Neural progenitor cell (in vitro differentiated cells): ENCODE results near the gene HSDL2. TPM values are rescaled to one million over a fixed set of nuclear protein-coding genes. Genes with fewer than 3 reads are reported as not detected.
"Not testable (repeated sequence)": the region's sequence is repeated elsewhere in the genome, so short reads cannot be mapped to it uniquely, and the experiment has no call there.

Experiments used
- DNase-seq: peaks from one replicate; pipeline ENCODE4 v3.0.0-alpha.2; 2016; ENCODE audit warnings: low spot score
- H2AFZ ChIP-seq: fragments of 200-600 bp; sonication (generic); replicated peaks from 2 replicates; pipeline ENCODE4 v1.6.1; 2016; ENCODE audit warnings: antibody characterized with exemption
- H3F3A ChIP-seq: fragments of 200-600 bp; sonication (generic); 2 replicates; pipeline ENCODE4 v1.6.1; 2016; ENCODE audit warnings: antibody characterized with exemption, low read depth
- H3K27ac ChIP-seq: fragments of 200-600 bp; sonication (generic); 2 replicates; pipeline ENCODE4 v1.5.1; 2016; ENCODE audit warnings: mild to moderate bottlenecking
- H3K27me3 ChIP-seq: fragments of 200-600 bp; sonication (generic); 2 replicates; pipeline ENCODE4 v1.6.1; 2016; ENCODE audit warnings: mild to moderate bottlenecking, moderate library complexity
- H3K36me3 ChIP-seq: fragments of 200-600 bp; sonication (generic); 2 replicates; pipeline ENCODE4 v1.5.1; 2016
- H3K4me1 ChIP-seq: fragments of 200-600 bp; sonication (generic); 2 replicates; pipeline ENCODE4 v1.6.1; 2016; ENCODE audit warnings: mixed run types
- H3K4me2 ChIP-seq: fragments of 200-600 bp; sonication (generic); 2 replicates; pipeline ENCODE4 v1.6.1; 2016
- H3K4me3 ChIP-seq: fragments of 200-600 bp; sonication (generic); 2 replicates; pipeline ENCODE4 v1.5.1; 2016
- H3K79me2 ChIP-seq: fragments of 200-600 bp; sonication (generic); 2 replicates; pipeline ENCODE4 v1.6.1; 2016; ENCODE audit warnings: low read depth
- H3K9ac ChIP-seq: fragments of 200-600 bp; sonication (generic); 2 replicates; pipeline ENCODE4 v1.6.1; 2016
- H3K9me3 ChIP-seq: fragments of 200-600 bp; sonication (generic); 2 replicates; pipeline ENCODE4 v1.5.1; 2016; ENCODE audit warnings: low read depth
- H4K20me1 ChIP-seq: fragments of 200-600 bp; sonication (generic); 2 replicates; pipeline ENCODE4 v1.6.1; 2016; ENCODE audit warnings: low read depth
- H3K27ac Mint-ChIP-seq: 3 replicates; pipeline ENCODE4 v1.8.0; 2021; ENCODE audit warnings: mixed read lengths
- H3K27me3 Mint-ChIP-seq: 2 replicates; pipeline ENCODE4 v1.8.0; 2022; ENCODE audit warnings: low read depth, mild to moderate bottlenecking, inconsistent platforms, moderate library complexity, mixed read lengths; ENCODE audit not compliant: insufficient read depth
- H3K36me3 Mint-ChIP-seq: 3 replicates; pipeline ENCODE4 v1.8.0; 2021; ENCODE audit warnings: mixed read lengths
- H3K4me1 Mint-ChIP-seq: 3 replicates; pipeline ENCODE4 v1.8.0; 2021; ENCODE audit warnings: mixed read lengths
- H3K4me3 Mint-ChIP-seq: 3 replicates; pipeline ENCODE4 v1.8.0; 2021; ENCODE audit warnings: mild to moderate bottlenecking, moderate library complexity, mixed read lengths
- H3K9me3 Mint-ChIP-seq: 3 replicates; pipeline ENCODE4 v1.8.0; 2020; ENCODE audit warnings: mixed read lengths
- EZH2 ChIP-seq: fragments of 200-600 bp; sonication (generic); IDR thresholded peaks from 2 replicates; pipeline ENCODE4 v1.6.1; 2017; ENCODE audit warnings: antibody characterized with exemption, mild to moderate bottlenecking, moderate library complexity
- EZH2phosphoT487 ChIP-seq: fragments of 200-600 bp; sonication (generic); IDR thresholded peaks from 2 replicates; pipeline ENCODE4 v1.6.1; 2017; ENCODE audit warnings: antibody characterized with exemption
- total RNA-seq: library from RNA; depleted of rRNA; stranded (reverse); fragments of >200 nt; gene quantifications from 2 replicates; pipeline ENCODE4 v1.2.3, GENCODE V29; 2015; ENCODE audit warnings: low replicate concordance
- TF ChIP-seq, protein P1 (sequence below): fragments of 200-600 bp; sonication (generic); IDR thresholded peaks from 2 replicates; pipeline ENCODE4 v1.5.1; 2017; ENCODE audit warnings: antibody characterized with exemption, mild to moderate bottlenecking

Gene HSDL2
- total RNA-seq, 1 donor from 2014 or later: 23.8 TPM

GRCh38 chr9:112391936-112392560, 12.1 kb downstream of the HSDL2 start:
- not testable (repeated sequence) for H3K27me3 ChIP-seq, H4K20me1 ChIP-seq, H3K4me3 ChIP-seq, H3K4me3 Mint-ChIP-seq, H3K9ac ChIP-seq, H3K79me2 ChIP-seq, H3K4me1 ChIP-seq, H3K27ac Mint-ChIP-seq, H2AFZ ChIP-seq, H3K36me3 ChIP-seq, DNase-seq, H3K27ac ChIP-seq, H3K4me1 Mint-ChIP-seq, H3K27me3 Mint-ChIP-seq, H3K9me3 ChIP-seq, H3F3A ChIP-seq, H3K4me2 ChIP-seq
- Mint-ChIP-seq H3K9me3 (peaks cover 15% of the 10 kb centered on the region), H3K36me3 (peaks cover 41% of the 10 kb centered on the region)

DNA sequence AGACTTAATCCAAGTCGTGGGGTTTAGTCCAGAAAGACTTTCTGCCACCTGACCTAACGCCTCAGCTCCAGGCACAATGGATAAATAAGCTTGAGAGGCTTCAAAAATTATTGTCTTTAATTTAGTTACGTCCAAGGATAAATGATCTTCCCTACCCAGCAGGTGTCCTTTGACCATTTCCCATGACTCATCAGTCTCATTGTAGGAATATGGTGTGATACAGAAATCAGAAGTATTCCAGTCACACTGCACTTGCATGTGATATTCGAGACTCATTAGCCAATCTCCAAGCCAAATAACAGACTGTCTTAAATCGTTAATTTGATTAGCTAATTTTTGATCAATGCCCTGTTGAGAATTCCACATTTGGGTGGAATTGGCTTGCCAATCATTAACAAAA, 13.2 kb downstream of the HSDL2 start:
- peaks cover 41% of the 10 kb centered on the region for H3K36me3 Mint-ChIP-seq
- not testable (repeated sequence) for DNase-seq

GRCh38 chr9:112396416-112396815, 16.5 kb downstream of the HSDL2 start:
- H3K4me1 ChIP-seq: no peaks in the 10 kb centered on the region

More for the DNA sequence above, 13.2 kb downstream of the HSDL2 start:
- H3K9ac ChIP-seq, H3K27ac ChIP-seq, H3K4me2 ChIP-seq, H3K4me1 Mint-ChIP-seq, H3K9me3 ChIP-seq, H3K36me3 ChIP-seq, H3K4me1 ChIP-seq, H2AFZ ChIP-seq, H3K79me2 ChIP-seq, H3K27ac Mint-ChIP-seq, H4K20me1 ChIP-seq, H3K4me3 ChIP-seq, H3F3A ChIP-seq, H3K4me3 Mint-ChIP-seq, H3K27me3 ChIP-seq, H3K27me3 Mint-ChIP-seq: not testable (repeated sequence)
- H3K9me3 Mint-ChIP-seq: peaks cover 19% of the 10 kb centered on the region

GRCh38 chr9:112396872-112397271, 17.0 kb downstream of the HSDL2 start:
- no peak for TF ChIP-seq EZH2phosphoT487
- TF ChIP-seq EZH2: no peak
- TF ChIP-seq, protein P1, sequence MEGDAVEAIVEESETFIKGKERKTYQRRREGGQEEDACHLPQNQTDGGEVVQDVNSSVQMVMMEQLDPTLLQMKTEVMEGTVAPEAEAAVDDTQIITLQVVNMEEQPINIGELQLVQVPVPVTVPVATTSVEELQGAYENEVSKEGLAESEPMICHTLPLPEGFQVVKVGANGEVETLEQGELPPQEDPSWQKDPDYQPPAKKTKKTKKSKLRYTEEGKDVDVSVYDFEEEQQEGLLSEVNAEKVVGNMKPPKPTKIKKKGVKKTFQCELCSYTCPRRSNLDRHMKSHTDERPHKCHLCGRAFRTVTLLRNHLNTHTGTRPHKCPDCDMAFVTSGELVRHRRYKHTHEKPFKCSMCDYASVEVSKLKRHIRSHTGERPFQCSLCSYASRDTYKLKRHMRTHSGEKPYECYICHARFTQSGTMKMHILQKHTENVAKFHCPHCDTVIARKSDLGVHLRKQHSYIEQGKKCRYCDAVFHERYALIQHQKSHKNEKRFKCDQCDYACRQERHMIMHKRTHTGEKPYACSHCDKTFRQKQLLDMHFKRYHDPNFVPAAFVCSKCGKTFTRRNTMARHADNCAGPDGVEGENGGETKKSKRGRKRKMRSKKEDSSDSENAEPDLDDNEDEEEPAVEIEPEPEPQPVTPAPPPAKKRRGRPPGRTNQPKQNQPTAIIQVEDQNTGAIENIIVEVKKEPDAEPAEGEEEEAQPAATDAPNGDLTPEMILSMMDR: no peak
- Histone ChIP-seq H3K4me1 (no peaks in the 10 kb centered on the region), H3F3A (no peaks in the 10 kb centered on the region), H3K4me2 (no peak overlapping the region), H3K27ac (no peak overlapping the region), H3K4me3 (no peak overlapping the region), H3K27me3 (no peaks in the 10 kb centered on the region), H3K9me3 (no peaks in the 10 kb centered on the region), H3K36me3 (no peaks in the 10 kb centered on the region), H3K79me2 (no peaks in the 10 kb centered on the region), H3K9ac (no peak overlapping the region), H4K20me1 (no peaks in the 10 kb centered on the region), H2AFZ (no peak overlapping the region)
- no peak overlapping the region for H3K27ac Mint-ChIP-seq
- H3K4me1 Mint-ChIP-seq: no peaks in the 10 kb centered on the region
- H3K27me3 Mint-ChIP-seq: peaks cover 3% of the 10 kb centered on the region
- peaks cover 36% of the 10 kb centered on the region for H3K9me3 Mint-ChIP-seq
- H3K4me3 Mint-ChIP-seq: no peak overlapping the region
- DNase-seq: no peak
- peaks cover 52% of the 10 kb centered on the region for H3K36me3 Mint-ChIP-seq

More at GRCh38 chr9:112396416-112396815, 16.5 kb downstream of the HSDL2 start:
- Mint-ChIP-seq H3K27me3 (peaks cover 3% of the 10 kb centered on the region), H3K4me1 (no peaks in the 10 kb centered on the region), H3K9me3 (peaks cover 36% of the 10 kb centered on the region), H3K4me3 (no peak overlapping the region), H3K36me3 (peaks cover 53% of the 10 kb centered on the region), H3K27ac (no peak overlapping the region)
- H4K20me1 ChIP-seq: no peaks in the 10 kb centered on the region
- no peak overlapping the region for H3K4me3 ChIP-seq
- no peak overlapping the region for H3K27ac ChIP-seq
- no peak for TF ChIP-seq EZH2
- no peak for TF ChIP-seq EZH2phosphoT487
- TF ChIP-seq, protein P1: no peak
- no peak overlapping the region for H3K4me2 ChIP-seq
- H3F3A ChIP-seq: no peaks in the 10 kb centered on the region
- no peak overlapping the region for H2AFZ ChIP-seq
- H3K9me3 ChIP-seq: no peaks in the 10 kb centered on the region
- DNase-seq: no peak
- H3K36me3 ChIP-seq: no peaks in the 10 kb centered on the region
- no peaks in the 10 kb centered on the region for H3K27me3 ChIP-seq
- H3K9ac ChIP-seq: no peak overlapping the region
- H3K79me2 ChIP-seq: no peaks in the 10 kb centered on the region
